Natural killer cell treated with Interleukin-12 subunit alpha and Interleukin-12 subunit beta and Interleukin-15 and Interleukin-18, amount 100 ng/mL, for 72 hours (primary cell): ENCODE measurements around the gene TRIL. TPM values are rescaled to one million over a fixed set of nuclear protein-coding genes. Genes with fewer than 3 reads are reported as not detected.

Experiments
- ATAC-seq, 2 donors: fragments of 150-1000 bp; cut with Tn5 transposase in 1 of 2; sonication (Bioruptor Pico), chemical (Tn5 transposase) in 1 of 2; 2 replicates each; pipeline ENCODE4 v1.10.0; 2021
- DNase-seq: peaks from one replicate; pipeline ENCODE4 v3.0.0; 2022; ENCODE audit warnings: low spot score
- H3K27ac Mint-ChIP-seq, 2 donors: 1 replicate in 1 of 2; 2 replicates in 1 of 2; pipeline ENCODE4 v1.8.0; 2022; ENCODE audit warnings: mixed read lengths in 2 of 2, mild to moderate bottlenecking in 1 of 2, moderate library complexity in 1 of 2
- H3K27me3 Mint-ChIP-seq, 2 donors: 1 replicate in 1 of 2; 2 replicates in 1 of 2; pipeline ENCODE4 v1.8.0; 2022; ENCODE audit warnings: mixed read lengths in 2 of 2
- H3K36me3 Mint-ChIP-seq: one replicate; pipeline ENCODE4 v1.8.0; 2022; ENCODE audit warnings: mixed read lengths
- H3K4me1 Mint-ChIP-seq, 2 donors: 1 replicate in 1 of 2; 2 replicates in 1 of 2; pipeline ENCODE4 v1.8.0; 2022; ENCODE audit warnings: low read depth in 2 of 2, mixed read lengths in 2 of 2, mild to moderate bottlenecking in 1 of 2
- H3K4me3 Mint-ChIP-seq: one replicate; pipeline ENCODE4 v1.8.0; 2022; ENCODE audit warnings: mixed read lengths
- H3K9me3 Mint-ChIP-seq: 2 replicates; pipeline ENCODE4 v1.8.0; 2022; ENCODE audit warnings: mixed read lengths
- total RNA-seq, 2 donors: library from RNA; stranded (reverse); gene quantifications; one replicate each; pipeline ENCODE4 v1.2.3, GENCODE V29; 2022

TRIL gene, protein sequence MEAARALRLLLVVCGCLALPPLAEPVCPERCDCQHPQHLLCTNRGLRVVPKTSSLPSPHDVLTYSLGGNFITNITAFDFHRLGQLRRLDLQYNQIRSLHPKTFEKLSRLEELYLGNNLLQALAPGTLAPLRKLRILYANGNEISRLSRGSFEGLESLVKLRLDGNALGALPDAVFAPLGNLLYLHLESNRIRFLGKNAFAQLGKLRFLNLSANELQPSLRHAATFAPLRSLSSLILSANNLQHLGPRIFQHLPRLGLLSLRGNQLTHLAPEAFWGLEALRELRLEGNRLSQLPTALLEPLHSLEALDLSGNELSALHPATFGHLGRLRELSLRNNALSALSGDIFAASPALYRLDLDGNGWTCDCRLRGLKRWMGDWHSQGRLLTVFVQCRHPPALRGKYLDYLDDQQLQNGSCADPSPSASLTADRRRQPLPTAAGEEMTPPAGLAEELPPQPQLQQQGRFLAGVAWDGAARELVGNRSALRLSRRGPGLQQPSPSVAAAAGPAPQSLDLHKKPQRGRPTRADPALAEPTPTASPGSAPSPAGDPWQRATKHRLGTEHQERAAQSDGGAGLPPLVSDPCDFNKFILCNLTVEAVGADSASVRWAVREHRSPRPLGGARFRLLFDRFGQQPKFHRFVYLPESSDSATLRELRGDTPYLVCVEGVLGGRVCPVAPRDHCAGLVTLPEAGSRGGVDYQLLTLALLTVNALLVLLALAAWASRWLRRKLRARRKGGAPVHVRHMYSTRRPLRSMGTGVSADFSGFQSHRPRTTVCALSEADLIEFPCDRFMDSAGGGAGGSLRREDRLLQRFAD
- total RNA-seq: under 1 TPM in 1 of 2 donors, not detected in 1; 0.11 TPM

DNA sequence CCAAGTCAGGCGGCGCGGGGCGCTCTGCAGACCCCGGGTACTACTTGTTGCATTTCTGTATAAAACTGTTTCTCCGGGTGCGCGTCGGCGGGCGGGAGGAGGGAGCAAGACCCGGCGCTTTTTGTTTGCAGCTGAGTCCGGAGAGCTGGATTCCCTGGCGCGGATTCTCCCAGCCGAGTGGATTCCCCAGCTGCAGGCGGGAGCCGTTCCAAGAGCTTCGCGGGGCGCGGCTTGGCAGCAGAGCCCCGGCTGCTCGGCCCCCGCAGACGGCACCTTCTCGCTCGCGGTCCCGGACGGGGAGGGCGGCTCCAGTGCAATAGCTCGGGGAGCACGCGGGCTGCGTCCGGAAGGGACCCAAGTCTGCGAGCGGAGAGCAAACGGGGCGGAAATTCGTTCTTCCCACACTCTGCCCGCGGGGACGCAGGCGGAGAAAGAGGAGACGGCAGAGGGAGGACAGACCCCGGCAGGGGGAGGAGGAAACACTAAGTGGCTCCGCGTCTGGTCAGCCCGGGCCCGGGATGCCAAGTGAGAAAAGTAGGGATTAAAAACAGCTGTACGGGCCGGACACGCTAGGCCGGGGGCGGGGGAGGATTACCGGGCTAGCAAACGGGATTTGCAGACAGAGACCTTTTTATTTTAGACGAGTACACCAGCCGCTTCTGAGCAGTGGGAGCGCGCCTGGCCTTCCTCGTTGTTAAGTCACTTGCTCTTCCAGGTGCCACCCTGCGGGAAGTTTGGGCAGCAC lies at the start of gene TRIL:
TSS of gene TRIL (minus strand) at position 96 of the 745 bp plus-strand sequence. CDS start 284 bp downstream, outside the sequence.
- Mint-ChIP-seq H3K27me3 (peaks cover 37 to 45% of the 10 kb centered on the region in 2 donors), H3K4me1 (peaks cover 0 to 10% of the 10 kb centered on the region in 2 donors), H3K27ac (no peak within 1 kb of the TSS), H3K36me3 (no peaks in the 10 kb centered on the region), H3K4me3 (peak within 1 kb of the TSS; percentile 72), H3K9me3 (no peaks in the 10 kb centered on the region)
- ATAC-seq (no peak), DNase-seq (no peak)

DNA sequence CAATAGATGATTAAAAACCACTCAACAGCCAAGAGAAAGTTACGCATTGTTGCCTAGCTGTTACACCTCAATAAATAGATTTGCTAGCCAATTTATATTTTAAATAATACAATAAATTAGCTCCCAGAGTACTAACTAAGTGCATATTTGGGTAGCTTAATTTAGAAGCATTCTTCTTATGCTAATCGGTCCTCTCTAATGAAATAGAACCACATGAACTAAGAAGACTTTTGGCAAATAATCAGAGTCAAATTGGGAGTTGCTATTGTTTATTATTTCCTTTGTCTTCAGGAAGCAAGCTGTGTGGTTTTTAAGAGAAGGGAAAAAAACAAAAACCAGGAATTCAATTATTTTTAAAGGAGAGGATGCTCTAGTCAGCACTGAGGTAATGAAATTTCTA lies 49.0 kb upstream of the TRIL start:
- no peaks in the 10 kb centered on the region for H3K9me3 Mint-ChIP-seq
- DNase-seq: no peak
- no peak overlapping the region for H3K27ac Mint-ChIP-seq
- ATAC-seq: no peak
- no peaks in the 10 kb centered on the region for H3K4me1 Mint-ChIP-seq
- no peaks in the 10 kb centered on the region for H3K36me3 Mint-ChIP-seq
- no peak overlapping the region for H3K4me3 Mint-ChIP-seq
- peaks cover 14 to 22% of the 10 kb centered on the region in 2 donors for H3K27me3 Mint-ChIP-seq

GRCh38 chr7:29005829-29006228 lies 47.7 kb upstream of the TRIL start:
- ATAC-seq: no peak
- H3K4me1 Mint-ChIP-seq: no peaks in the 10 kb centered on the region
- H3K4me3 Mint-ChIP-seq: no peak overlapping the region
- H3K9me3 Mint-ChIP-seq: no peaks in the 10 kb centered on the region
- H3K27me3 Mint-ChIP-seq: peaks cover 15 to 22% of the 10 kb centered on the region in 2 donors
- no peak for DNase-seq
- no peaks in the 10 kb centered on the region for H3K36me3 Mint-ChIP-seq
- H3K27ac Mint-ChIP-seq: no peak overlapping the region

- DNase-seq (no peak), ATAC-seq (no peak)
- no peak overlapping the region for H3K27ac Mint-ChIP-seq
- no peaks in the 10 kb centered on the region for H3K4me1 Mint-ChIP-seq
- peaks cover 18 to 22% of the 10 kb centered on the region in 2 donors for H3K27me3 Mint-ChIP-seq
- no peaks in the 10 kb centered on the region for H3K9me3 Mint-ChIP-seq
- no peaks in the 10 kb centered on the region for H3K36me3 Mint-ChIP-seq
- no peak overlapping the region for H3K4me3 Mint-ChIP-seq
Measured at GRCh38 chr7:29005406-29005805, 47.3 kb upstream of the TRIL start.

DNA sequence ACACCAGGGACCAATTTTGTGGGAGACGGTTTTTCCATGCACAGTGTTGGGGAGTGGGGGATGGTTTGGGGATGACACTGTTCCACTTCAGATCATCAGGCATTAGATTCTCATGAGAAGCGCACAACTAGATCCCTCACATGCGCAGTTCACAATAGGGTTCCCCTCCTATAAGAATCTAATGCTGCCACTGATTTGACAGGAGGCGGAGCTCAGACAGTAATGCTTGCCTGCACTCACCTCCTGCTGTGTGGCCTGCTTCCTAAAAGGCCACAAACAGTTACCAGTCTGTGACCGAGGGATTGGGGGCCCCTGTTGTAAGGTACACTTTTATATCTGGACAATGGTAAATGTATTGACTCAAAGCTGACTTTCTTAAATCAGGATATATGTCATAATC lies 45.6 kb upstream of the TRIL start:
- Mint-ChIP-seq H3K9me3 (no peaks in the 10 kb centered on the region), H3K27ac (no peak overlapping the region), H3K36me3 (no peaks in the 10 kb centered on the region), H3K4me1 (no peaks in the 10 kb centered on the region), H3K27me3 (peaks cover 19 to 30% of the 10 kb centered on the region in 2 donors), H3K4me3 (no peak overlapping the region)
- DNase-seq: no peak
- ATAC-seq: no peak

GRCh38 chr7:29000717-29001076 lies 42.6 kb upstream of the TRIL start:
- Mint-ChIP-seq H3K9me3 (no peaks in the 10 kb centered on the region), H3K27ac (no peak overlapping the region), H3K4me1 (no peaks in the 10 kb centered on the region), H3K36me3 (no peaks in the 10 kb centered on the region), H3K27me3 (peaks cover 16% of the 10 kb centered on the region in 2 donors), H3K4me3 (no peak overlapping the region)
- no peak for ATAC-seq
- DNase-seq: no peak

DNA sequence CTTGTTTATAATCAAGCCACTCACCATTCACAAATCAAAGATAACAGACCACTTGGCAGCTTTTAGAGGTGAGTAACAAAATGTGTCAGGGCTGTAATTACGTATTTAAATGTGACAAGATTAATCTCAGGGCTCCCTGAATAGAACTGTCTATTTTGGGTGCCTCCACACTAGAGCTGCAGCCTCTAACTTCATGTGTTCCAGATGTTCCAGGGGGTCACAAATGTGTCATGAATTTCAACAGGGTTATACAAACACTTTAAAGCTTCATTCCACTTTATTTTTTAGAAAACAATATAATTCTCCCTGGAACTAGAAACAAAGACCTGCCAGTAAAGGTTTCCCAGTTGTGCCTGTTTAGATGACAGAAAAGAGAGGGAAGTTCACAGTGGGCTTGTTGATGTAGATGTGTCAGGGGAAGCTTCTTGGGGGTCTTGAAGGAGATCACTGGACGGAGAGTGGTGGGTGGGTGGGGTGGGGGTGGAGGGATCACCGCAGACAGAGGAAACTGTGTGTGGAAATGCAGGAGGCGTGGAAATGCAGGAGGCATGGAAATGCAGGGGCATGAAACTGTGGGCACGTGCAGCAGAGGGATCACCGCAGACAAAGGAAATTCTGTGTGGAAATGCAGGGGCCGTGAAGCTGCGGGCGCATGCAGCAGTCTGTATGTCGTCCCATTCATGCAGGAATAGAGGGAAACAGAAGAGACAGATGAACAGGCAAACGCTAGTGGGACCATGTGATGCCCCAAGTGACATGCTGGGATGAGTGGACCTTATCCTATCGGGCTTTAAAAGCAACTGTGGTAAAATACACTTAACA lies 42.0 kb upstream of the TRIL start:
- H3K27me3 Mint-ChIP-seq: peaks cover 16 to 17% of the 10 kb centered on the region in 2 donors
- ATAC-seq (no peak), DNase-seq (no peak)
- no peaks in the 10 kb centered on the region for H3K9me3 Mint-ChIP-seq
- H3K4me3 Mint-ChIP-seq: no peak overlapping the region
- no peaks in the 10 kb centered on the region for H3K4me1 Mint-ChIP-seq
- no peak overlapping the region for H3K27ac Mint-ChIP-seq
- H3K36me3 Mint-ChIP-seq: no peaks in the 10 kb centered on the region

DNA sequence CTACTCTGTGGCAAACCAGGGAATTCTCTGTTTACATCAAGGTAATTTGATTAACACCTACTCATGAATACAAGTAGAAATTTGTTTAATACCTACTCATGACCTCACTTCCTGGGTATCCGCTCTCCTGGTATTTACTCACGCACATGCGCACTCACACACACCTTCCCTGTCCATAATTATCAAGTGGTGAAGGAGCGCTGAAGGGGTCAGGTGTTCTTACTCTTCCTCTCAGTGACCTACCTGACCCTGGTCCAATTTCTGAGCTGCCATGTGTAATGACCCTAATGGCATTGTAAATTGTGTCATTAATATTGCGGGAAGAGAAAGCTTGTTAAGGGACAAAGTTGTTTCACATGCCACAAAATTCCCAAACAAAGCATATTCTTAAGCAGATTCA lies 41.3 kb upstream of the TRIL start:
- Mint-ChIP-seq H3K4me3 (no peak overlapping the region), H3K27me3 (peaks cover 16 to 19% of the 10 kb centered on the region in 2 donors), H3K36me3 (no peaks in the 10 kb centered on the region)

DNA sequence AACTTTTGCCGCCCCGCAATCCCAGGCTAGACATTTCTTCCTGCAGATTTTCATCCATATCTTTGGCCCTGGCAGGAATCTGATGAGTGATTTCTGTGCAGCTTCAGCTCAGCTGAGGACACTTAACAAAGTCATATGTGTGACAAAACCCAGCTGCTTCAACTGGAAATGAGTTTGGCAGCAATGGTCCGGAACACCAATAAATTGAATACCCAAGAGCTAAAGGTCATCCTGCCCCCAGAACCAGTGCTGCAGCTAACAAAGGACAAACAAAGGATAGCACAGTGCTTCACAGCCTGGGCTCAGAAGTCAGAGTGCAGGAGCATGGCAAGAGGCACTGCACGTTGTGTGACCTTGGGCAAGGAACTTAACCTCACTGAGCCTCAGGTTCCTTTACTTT lies 40.0 kb upstream of the TRIL start:
- DNase-seq (no peak), ATAC-seq (no peak)
- no peaks in the 10 kb centered on the region for H3K9me3 Mint-ChIP-seq
- no peaks in the 10 kb centered on the region for H3K4me1 Mint-ChIP-seq
- no peak overlapping the region for H3K4me3 Mint-ChIP-seq
- peaks cover 16 to 21% of the 10 kb centered on the region in 2 donors for H3K27me3 Mint-ChIP-seq
- H3K27ac Mint-ChIP-seq: no peak overlapping the region
- H3K36me3 Mint-ChIP-seq: no peaks in the 10 kb centered on the region

More for the DNA sequence above, 41.3 kb upstream of the TRIL start:
- Mint-ChIP-seq H3K27ac (no peak overlapping the region), H3K9me3 (no peaks in the 10 kb centered on the region), H3K4me1 (no peaks in the 10 kb centered on the region)
- ATAC-seq: no peak
- no peak for DNase-seq

GRCh38 chr7:28996836-28997235 lies 38.7 kb upstream of the TRIL start:
- no peaks in the 10 kb centered on the region for H3K9me3 Mint-ChIP-seq
- no peaks in the 10 kb centered on the region for H3K36me3 Mint-ChIP-seq
- DNase-seq (no peak), ATAC-seq (no peak)
- H3K4me1 Mint-ChIP-seq: no peaks in the 10 kb centered on the region
- no peak overlapping the region for H3K4me3 Mint-ChIP-seq
- H3K27ac Mint-ChIP-seq: no peak overlapping the region
- H3K27me3 Mint-ChIP-seq: peaks cover 9 to 20% of the 10 kb centered on the region in 2 donors

- Mint-ChIP-seq H3K9me3 (no peaks in the 10 kb centered on the region), H3K27me3 (peaks cover 2 to 14% of the 10 kb centered on the region in 2 donors), H3K4me1 (no peaks in the 10 kb centered on the region), H3K36me3 (no peaks in the 10 kb centered on the region), H3K27ac (no peak overlapping the region), H3K4me3 (no peak overlapping the region)
- ATAC-seq: no peak
- DNase-seq: no peak
Measured at GRCh38 chr7:28993371-28993770, 35.2 kb upstream of the TRIL start.

- Mint-ChIP-seq H3K27me3 (peaks cover 8 to 14% of the 10 kb centered on the region in 2 donors), H3K36me3 (no peaks in the 10 kb centered on the region), H3K4me3 (no peak overlapping the region), H3K4me1 (no peaks in the 10 kb centered on the region), H3K27ac (no peak overlapping the region), H3K9me3 (no peaks in the 10 kb centered on the region)
- DNase-seq: no peak
- ATAC-seq: no peak
Measured at GRCh38 chr7:28992798-28993197, 34.7 kb upstream of the TRIL start.
